ENCODE results near the gene ZNF512B.
A peak's percentile ranks its signal among the peaks of the same experiment; 100 is the strongest.
"Not testable (repeated sequence)": the region's sequence is repeated elsewhere in the genome, so short reads cannot be mapped to it uniquely, and the experiment has no call there.

The ZNF512B gene

DNA sequence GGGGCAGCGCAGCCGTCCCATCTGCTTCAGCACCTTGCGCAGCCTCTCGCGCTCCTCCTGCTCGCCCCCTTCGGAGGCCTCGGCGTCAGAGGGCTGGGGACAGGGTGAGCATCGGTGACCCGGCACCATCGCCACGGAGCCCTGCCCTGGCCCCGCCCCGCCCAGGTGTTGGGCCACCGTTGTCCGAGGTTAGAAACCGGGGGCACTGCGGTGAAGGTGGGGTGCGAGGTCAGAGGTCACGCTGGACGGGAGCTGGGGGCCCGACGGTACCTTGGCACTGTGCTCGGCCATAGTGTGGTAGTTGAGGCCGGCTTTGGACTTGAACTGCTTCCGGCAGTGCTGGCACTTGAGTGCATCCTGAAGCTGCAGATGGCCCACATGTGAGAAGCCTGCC is 6.4 kb downstream of the ZNF512B start:
- DNase-seq (ENCODE audit: low read depth): no peak

DNA sequence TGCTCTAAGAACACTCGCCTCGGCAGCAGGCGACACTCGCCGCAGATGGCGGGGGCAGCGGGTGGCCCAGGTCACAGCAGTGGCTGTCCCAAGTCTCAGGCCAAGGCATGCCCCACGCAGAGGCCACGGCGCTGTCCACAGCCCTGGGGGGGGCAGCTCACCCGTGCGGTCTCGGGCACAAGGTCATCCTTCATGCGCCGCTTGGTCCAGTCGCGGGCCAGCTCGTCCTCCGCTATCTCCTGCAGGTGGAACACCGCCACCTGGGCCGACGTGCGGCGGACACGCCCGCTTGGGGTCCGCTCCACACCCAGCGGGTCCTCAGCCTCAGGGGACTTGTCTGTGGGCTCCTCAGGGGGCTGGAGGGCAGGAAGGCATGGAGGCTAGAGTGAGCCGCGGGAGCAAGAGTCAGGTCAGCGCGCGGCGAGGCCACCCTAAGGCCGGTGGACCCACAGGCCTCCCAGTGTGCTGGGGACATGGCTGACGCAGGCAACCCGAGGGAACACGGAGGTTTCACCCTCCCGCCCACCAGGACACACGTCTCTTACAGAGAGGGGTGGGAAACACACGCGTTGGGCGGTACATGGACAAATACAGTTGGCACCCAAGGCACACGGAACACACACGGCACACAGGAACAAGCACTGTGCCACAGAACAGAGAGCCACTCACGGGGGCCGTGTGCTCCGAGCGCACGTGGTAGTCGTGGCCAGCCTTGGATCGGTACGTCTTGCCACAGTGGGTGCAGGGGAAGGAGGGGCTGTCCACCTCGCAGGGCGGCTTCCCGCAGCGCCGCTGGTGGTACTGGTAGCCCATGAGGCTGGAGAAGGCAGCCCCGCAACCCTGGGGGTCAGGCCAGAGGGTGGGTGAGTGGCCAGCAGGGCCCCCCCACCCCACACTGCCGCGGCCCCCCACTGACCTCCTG is 7.0 kb downstream of the ZNF512B start:
- DNase-seq (ENCODE audit: low read depth): no peak

- DNase-seq (ENCODE audit: low read depth): no peak
Observed at GRCh38 chr20:63961664-63962425, 7.9 kb downstream of the ZNF512B start.

DNA sequence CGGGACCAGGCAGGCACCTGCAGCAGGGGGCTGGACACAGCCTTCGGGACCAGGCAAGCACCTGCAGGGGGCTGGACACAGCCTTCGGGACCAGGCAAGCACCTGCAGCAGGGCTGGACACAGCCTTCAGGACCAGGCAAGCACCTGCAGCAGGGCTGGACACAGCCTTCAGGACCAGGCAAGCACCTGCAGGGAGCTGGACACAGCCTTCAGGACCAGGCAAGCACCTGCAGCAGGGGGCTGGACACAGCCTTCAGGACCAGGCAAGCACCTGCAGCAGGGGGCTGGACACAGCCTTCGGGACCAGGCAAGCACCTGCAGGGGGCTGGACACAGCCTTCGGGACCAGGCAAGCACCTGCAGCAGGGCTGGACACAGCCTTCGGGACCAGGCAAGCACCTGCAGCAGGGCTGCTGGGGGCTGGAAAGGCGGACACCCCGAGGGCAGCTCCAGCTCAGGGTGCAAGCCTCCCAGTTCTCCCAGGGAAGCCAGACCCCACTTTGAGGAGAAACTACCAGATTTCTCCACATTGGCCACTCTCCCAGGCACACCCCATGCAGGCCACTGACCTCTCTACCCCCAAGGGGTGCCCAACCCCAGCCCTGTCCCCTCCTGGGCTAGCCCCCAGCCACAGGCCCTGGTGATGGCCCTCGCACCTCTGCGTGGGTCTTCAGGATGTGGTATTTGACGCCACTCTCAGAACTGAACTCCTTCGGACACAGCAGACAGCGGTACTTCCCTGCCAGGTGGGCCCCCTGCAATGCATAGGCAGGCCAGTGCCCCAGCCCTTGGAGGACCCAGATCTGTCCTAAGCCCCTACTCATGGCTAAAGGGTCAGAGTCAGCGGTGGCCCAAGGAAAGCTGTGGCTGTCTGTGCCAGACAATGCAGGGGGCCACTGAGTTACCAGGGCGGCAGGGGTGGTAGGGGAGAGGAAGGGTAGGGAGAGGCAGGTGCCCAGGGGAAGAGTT is 8.8 kb downstream of the ZNF512B start:
- not testable (repeated sequence) for DNase-seq (ENCODE audit: low read depth)

DNA sequence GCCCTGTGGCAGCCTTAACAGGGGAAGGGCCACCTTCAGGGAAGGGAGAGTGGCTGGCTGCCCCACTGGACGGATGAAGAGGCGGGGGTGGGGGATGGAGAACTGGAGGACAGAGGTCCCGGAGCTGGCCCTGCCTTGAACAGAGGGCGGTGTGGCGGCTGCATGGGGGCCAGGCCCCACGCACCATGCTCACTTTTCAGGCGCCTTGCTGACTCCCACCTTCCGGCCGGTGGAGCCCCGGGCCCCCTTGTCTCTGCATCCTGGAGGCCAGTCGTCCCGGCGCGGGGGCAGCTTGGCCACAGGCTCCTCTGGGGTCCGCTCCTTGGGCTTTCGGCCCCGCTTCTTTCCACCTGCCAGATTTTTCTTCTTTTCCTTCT is 10.0 kb downstream of the ZNF512B start:
- no peak for DNase-seq (ENCODE audit: low read depth)

DNA sequence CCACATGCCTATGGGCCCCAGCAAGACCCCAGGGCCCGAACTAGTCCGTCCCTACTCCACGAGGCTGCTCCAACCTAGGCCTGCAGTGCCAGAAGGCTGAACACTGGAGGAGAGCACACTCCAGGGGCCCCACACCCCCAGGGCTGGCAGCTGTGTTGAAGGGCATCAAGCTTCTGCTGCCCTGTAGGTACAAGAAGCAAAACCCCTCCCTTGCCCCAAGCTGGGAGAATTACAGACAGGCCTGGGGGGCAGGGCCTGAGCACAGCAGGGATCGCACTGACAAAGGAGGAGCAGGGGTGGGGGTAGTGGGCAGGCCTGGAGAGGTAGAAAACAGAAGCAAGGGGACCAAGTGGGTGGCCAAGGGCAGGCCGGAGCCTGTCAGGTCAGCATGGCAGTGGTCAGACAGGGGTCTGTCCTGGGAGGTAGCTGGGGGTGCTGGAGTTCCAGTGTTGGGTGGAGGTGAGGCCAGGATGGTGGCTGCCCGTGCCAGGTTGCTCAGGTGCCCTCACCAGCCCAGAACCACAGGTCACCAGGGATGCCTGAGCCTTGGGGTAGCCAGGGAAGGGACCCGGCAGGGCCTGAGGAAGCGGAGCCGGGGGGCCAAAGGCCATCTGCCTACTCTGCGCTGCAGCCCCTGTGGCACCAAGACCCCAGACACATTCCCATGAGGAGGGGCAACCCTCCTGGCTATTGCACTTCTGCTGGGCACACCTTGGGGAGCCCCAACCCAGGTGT is 10.6 kb downstream of the ZNF512B start:
- no peak for DNase-seq (ENCODE audit: low read depth)

GRCh38 chr20:63958471-63958870 is 11.3 kb downstream of the ZNF512B start:
- no peak for DNase-seq (ENCODE audit: low read depth)

- DNase-seq (ENCODE audit: low read depth): no peak
Observed at GRCh38 chr20:63957690-63958441, 11.9 kb downstream of the ZNF512B start.

- peak; percentile 61 for DNase-seq (ENCODE audit: low read depth)
Observed at GRCh38 chr20:63957004-63957689, 12.6 kb downstream of the ZNF512B start.

DNA sequence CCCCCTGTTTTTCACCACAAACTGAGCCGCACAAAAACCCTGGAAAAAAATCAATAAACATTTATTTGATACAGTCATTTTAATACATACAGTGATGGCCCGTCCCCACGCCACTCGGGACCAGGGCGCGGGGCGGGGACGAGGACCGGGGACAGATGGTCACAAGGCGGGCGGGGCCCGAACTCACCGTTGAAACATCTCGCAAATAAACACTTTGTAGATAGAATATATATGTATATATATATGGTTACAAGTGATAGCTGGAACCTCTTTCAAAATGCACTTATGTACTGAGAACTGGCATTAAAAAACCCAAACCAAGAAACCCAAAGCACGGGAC is 13.1 kb downstream of the ZNF512B start:
- DNase-seq (ENCODE audit: low read depth): no peak

DNA sequence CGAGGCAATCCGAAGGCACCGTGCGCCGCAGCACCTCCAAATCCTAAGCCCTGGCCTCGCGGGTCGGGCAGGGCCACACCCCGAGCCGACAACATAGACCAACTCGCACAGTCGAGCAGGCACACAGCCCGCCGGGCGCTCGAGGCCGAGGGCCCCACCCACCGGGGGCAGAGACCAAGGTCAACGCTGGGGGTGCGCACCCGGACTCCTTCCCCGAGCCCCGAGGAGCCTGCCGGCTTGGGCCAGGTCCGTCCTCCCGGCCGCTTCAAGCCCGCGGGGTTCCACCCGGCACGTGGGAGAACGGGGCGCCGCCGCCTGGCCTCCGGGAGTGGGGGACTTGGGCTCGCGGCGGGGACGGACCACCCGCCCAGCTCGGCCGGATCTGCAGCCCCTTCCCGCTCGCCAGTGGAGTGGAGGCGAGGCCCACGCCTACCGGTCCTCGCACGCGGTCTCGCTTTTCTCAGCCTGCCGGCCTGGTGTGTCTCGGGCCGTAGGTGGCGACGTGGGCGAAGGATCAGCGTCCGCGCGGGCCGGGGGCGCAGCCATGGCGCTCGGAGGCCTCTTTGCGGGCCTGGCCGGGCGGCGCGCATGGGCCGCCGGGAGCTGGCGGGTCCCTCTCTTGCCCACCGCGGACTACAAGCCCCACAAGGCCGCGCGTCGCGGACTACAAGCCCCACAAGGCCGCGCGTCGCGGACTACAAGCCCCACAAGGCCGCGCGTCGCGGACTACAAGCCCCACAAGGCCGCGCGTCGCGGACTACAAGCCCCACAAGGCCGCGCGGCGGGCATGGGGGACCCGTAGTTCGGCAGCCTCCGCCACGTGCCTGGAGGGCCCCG is 13.7 kb downstream of the ZNF512B start, which contains the start of gene UCKL1:
Gene UCKL1 (minus strand): TSS at position 590 of the 837 bp plus-strand sequence. CDS start 44 bp downstream, at position 546.
- DNase-seq (ENCODE audit: low read depth): peak; percentile 81

DNA sequence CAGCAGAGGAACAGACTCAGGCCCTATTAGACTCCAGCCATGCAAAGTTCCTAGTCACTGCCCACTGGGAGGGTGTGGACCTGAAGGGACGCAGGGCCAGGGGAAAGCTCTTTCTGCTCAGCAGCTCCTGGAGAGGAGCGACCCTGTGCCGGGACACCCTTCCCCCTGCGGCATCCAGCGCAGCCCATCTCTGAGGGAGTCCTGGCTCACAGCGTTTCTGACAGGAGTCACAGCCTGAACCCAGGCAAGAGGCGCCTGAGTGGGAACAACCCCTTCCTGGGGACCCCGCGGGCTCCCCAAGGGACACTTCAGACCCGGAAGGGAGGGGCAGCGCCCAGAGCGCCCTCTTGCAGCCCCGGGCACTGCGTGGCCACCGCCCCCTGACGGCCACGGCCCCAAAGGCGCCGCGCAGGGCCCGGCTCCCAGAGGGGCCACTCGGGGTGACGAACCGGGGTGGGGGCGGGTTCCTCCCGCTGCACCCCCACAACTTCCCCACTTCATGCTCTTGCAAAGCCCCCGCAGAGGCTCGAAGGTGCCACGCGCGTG is 14.4 kb downstream of the ZNF512B start:
- no peak for DNase-seq (ENCODE audit: low read depth)

DNA sequence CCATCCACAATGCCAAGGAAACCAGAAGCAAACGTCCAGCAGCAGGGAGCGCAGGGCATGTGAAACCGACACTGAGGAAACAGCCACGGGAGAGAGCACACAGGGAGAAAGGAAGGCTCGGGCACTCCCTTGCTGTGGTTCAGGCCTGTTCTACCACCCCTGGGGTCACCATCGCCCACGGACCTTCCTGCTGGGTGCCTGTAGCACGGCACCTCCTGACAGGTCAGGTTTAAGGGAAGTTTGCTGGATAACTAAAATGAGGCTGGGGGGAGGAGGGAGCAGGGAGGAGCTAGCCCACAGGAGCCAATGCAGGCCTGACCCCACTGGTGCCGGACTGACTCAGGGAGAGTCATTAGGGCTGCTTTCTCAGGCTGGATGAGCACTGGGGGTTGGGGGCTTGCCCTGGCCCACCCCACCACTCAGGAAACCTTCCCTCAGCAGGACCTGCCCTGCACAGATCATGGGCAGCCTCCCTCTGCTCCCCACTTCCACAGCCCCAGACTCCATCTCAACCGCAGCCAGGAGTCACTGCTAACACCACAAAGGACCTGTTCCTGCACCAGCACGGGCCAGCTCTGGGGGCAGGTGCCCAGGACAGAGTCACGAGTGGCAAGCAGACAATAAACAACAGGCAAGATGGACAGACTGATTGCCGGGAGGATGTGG is 15.8 kb downstream of the ZNF512B start:
- DNase-seq (ENCODE audit: low read depth): no peak

DNA sequence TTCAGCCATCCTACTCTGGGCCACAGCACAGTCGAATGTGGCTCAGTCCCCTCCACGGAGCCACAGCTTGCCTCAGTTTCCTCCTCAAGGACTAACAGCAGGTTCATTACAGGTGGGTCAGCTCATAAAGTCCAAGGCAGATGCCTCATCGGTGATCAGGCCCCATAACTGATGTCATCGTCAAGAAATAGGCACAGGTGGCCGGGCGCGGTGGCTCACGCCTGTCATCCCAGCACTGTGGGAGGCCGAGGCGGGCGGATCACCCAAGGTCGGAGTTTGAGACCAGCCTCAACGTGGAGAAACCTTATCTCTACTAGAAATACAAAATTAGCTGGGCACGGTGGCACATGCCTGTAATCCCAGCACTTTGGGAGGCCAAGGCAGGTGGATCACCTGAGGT is 17.0 kb downstream of the ZNF512B start:
- DNase-seq (ENCODE audit: low read depth): no peak

- DNase-seq (ENCODE audit: low read depth): no peak
Observed at GRCh38 chr20:63952210-63952535, 17.6 kb downstream of the ZNF512B start.

DNA sequence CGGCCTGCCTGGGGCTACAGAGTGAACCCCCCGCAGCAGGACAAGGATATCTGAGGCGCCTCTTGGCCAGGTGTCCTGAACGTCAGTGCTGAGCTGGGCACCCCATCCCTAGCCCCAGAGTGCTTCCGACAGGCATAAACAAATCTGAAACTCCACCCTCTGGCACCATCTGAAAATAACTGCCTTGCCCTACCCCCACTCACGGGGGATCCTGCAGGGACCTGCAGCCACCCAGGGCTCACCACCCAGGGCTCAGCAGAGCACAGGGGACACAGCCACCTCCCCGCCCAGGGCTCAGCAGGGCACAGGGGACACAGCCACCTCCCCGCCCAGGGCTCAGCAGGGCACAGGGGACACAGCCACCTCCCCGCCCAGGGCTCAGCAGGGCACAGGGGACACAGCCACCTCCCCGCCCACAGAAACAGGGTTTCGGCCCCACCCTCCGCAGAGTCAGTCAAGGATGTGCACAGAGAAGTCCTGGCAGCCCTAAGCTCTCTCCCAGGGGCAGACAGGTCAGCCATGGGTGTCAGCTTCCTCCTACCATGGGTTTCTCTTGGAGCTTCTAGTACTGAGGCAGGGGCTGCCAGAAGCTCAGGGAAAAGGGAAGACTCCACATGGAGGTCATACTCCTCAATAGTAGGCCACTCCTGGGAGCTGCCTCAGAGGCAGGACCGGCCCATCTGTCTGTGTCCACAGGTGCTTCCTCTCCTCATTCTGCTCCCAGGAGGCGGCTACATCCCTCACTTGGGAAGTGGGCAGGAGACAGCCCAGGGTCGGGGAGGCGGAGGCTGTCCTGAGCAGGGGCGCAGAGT is 18.1 kb downstream of the ZNF512B start:
- no peak for DNase-seq (ENCODE audit: low read depth)

DNA sequence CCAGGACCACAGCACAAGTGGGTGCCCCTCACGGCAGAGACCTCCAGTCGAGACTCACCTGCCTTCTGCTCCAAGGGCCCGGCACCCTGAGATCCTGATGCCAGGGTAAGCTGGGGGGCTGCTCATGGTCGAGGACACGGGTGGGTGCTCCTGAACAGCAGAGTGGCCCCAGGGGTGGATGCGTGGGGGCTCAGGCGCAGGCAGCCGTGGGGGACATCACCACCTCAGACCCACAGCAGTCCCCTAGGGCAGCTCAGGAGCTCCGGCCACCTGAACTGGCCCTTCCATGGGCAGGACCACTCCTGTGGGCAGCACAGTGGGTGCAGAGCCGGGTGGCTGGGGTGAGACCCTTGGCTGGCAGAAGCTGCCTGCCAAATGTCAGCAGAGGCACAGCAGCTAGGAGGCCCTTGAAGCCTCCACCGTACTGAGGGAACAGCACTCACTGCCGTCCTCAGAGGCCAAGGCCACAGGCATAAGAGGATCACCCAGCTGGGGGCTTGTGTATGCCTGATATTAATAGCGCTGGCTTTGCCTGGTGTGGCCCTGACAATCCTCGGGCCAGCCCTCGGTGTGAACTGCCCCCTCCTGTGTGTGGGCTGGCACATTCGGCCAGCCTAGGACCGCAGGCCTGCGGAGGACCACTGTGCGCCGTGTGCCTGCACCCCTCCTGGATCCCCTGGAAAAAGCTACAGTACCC is 18.9 kb downstream of the ZNF512B start:
- DNase-seq (ENCODE audit: low read depth): no peak
